ENCODE results near the gene GNG12. TPM values are rescaled to one million over a fixed set of nuclear protein-coding genes. Genes with fewer than 3 reads are reported as not detected.

The GNG12 gene
- total and polyA plus RNA-seq, 3 donors from 2014 or later = 28.1 to 46.0 (median 39.3) TPM

GRCh38 chr1:67683316-67683715 is 150.0 kb downstream of the GNG12 start:
- Histone ChIP-seq H3K4me3 (no peak overlapping the region), H3K27me3 (no peaks in the 10 kb centered on the region), H3K27ac (no peak overlapping the region), H3K4me1 (peaks cover 10% of the 10 kb centered on the region), H3K9me3 (no peaks in the 10 kb centered on the region), H3K36me3 (ENCODE audit: low read depth, missing control alignments) (no peaks in the 10 kb centered on the region)
- no peak for TF ChIP-seq POLR2A (IDR thresholded peaks at IDR 0.05)
- no peak for TF ChIP-seq CTCF (IDR thresholded peaks at IDR 0.05)
- DNase-seq = no peak
- WGBS, 2 donors = 46 to 59% methylated on average over 3 of the region's 3 CpGs
- intact Hi-C loops (cut with DNase I; ENCODE audit: low total_unique reads) = loop anchor here (10.0 kb wide), 1 partner anchor 149 kb away; no protein-coding TSS in a partner anchor

- peaks cover 10% of the 10 kb centered on the region for H3K4me1 ChIP-seq
- H3K27me3 ChIP-seq = no peaks in the 10 kb centered on the region
- H3K9me3 ChIP-seq = no peaks in the 10 kb centered on the region
- H3K36me3 ChIP-seq (ENCODE audit: low read depth, missing control alignments) = no peaks in the 10 kb centered on the region
- WGBS, 2 donors = 77 to 82% methylated on average over 3 of the region's 3 CpGs
- DNase-seq = no peak
- TF ChIP-seq CTCF (IDR thresholded peaks at IDR 0.05) (no peak), POLR2A (IDR thresholded peaks at IDR 0.05) (no peak)
- intact Hi-C loops (cut with DNase I; ENCODE audit: low total_unique reads) = loop anchor here (10.0 kb wide), 1 partner anchor 148 kb away; no protein-coding TSS in a partner anchor
- H3K27ac ChIP-seq = no peak overlapping the region
- H3K4me3 ChIP-seq = no peak overlapping the region
Observed at GRCh38 chr1:67682659-67683197, 150.5 kb downstream of the GNG12 start.

- Histone ChIP-seq H3K27me3 (no peaks in the 10 kb centered on the region), H3K4me1 (no peaks in the 10 kb centered on the region), H3K36me3 (ENCODE audit: low read depth, missing control alignments) (no peaks in the 10 kb centered on the region), H3K9me3 (no peaks in the 10 kb centered on the region), H3K27ac (no peak overlapping the region), H3K4me3 (no peak overlapping the region)
- 95 to 99% methylated on average over 2 of the region's 2 CpGs for WGBS, 2 donors
- intact Hi-C loops (cut with DNase I; ENCODE audit: low total_unique reads) = loop anchor here (10.0 kb wide), 1 partner anchor 146 kb away; no protein-coding TSS in a partner anchor
- TF ChIP-seq CTCF (IDR thresholded peaks at IDR 0.05) = no peak
- TF ChIP-seq POLR2A (IDR thresholded peaks at IDR 0.05) = no peak
- no peak for DNase-seq
Observed at GRCh38 chr1:67680486-67680885, 152.8 kb downstream of the GNG12 start.

GRCh38 chr1:67679691-67680090 is 153.6 kb downstream of the GNG12 start:
- intact Hi-C loops (cut with DNase I; ENCODE audit: low total_unique reads) = loop anchor here (10.0 kb wide), 1 partner anchor 145 kb away; no protein-coding TSS in a partner anchor
- Histone ChIP-seq H3K27ac (no peak overlapping the region), H3K27me3 (no peaks in the 10 kb centered on the region), H3K9me3 (no peaks in the 10 kb centered on the region), H3K4me3 (no peak overlapping the region), H3K36me3 (ENCODE audit: low read depth, missing control alignments) (no peaks in the 10 kb centered on the region), H3K4me1 (no peaks in the 10 kb centered on the region)
- TF ChIP-seq CTCF (IDR thresholded peaks at IDR 0.05) = no peak
- no peak for TF ChIP-seq POLR2A (IDR thresholded peaks at IDR 0.05)
- no peak for DNase-seq

- 78 to 79% methylated on average over 2 of the region's 2 CpGs for WGBS, 2 donors
- intact Hi-C loops (cut with DNase I; ENCODE audit: low total_unique reads) = no loop called here
- TF ChIP-seq POLR2A (IDR thresholded peaks at IDR 0.05) (no peak), CTCF (IDR thresholded peaks at IDR 0.05) (no peak)
Observed at GRCh38 chr1:67677930-67678329, 155.3 kb downstream of the GNG12 start.

More at GRCh38 chr1:67677930-67678329, 155.3 kb downstream of the GNG12 start:
- Histone ChIP-seq H3K4me1 (no peaks in the 10 kb centered on the region), H3K36me3 (ENCODE audit: low read depth, missing control alignments) (no peaks in the 10 kb centered on the region), H3K27ac (no peak overlapping the region), H3K27me3 (no peaks in the 10 kb centered on the region), H3K4me3 (no peak overlapping the region), H3K9me3 (no peaks in the 10 kb centered on the region)
- no peak for DNase-seq

All from testis (tissue), 3 donors.